Smooth muscle cell (in vitro differentiated cells): Measurements from ENCODE around the gene CIPC. TPM values are rescaled to one million over a fixed set of nuclear protein-coding genes. Genes with fewer than 3 reads are reported as not detected.

Experiments used
- DNase-seq: peaks from one replicate; lab custom pipeline; 2025; ENCODE audit not compliant: unreplicated experiment; lab: John Stamatoyannopoulos, UW
- H2AFZ ChIP-seq: fragments of 200-600 bp; sonication (generic); 2 replicates; pipeline ENCODE4 v1.6.0; 2016; ENCODE audit warnings: antibody characterized with exemption, low read depth, mild to moderate bottlenecking
- H3F3A ChIP-seq: fragments of 200-600 bp; sonication (generic); 2 replicates; pipeline ENCODE4 v1.6.0; 2017; ENCODE audit warnings: antibody characterized with exemption, low read depth
- H3K27ac ChIP-seq: fragments of 200-600 bp; sonication (generic); 2 replicates; pipeline ENCODE4 v1.5.1; 2016; ENCODE audit warnings: low read depth, mild to moderate bottlenecking
- H3K27me3 ChIP-seq: fragments of 200-600 bp; sonication (generic); 2 replicates; pipeline ENCODE4 v1.6.1; 2016; ENCODE audit warnings: low read depth, mild to moderate bottlenecking
- H3K36me3 ChIP-seq: fragments of 200-600 bp; sonication (generic); 2 replicates; pipeline ENCODE4 v1.5.1; 2016; ENCODE audit warnings: low read depth
- H3K4me1 ChIP-seq: fragments of 200-600 bp; sonication (generic); 2 replicates; pipeline ENCODE4 v1.5.1; 2016; ENCODE audit warnings: low read depth
- H3K4me2 ChIP-seq: fragments of 200-600 bp; sonication (generic); 2 replicates; pipeline ENCODE4 v1.6.0; 2016; ENCODE audit warnings: mild to moderate bottlenecking
- H3K4me3 ChIP-seq: fragments of 200-600 bp; sonication (generic); 2 replicates; pipeline ENCODE4 v1.5.1; 2016; ENCODE audit warnings: mild to moderate bottlenecking
- H3K79me2 ChIP-seq: fragments of 200-600 bp; sonication (generic); 2 replicates; pipeline ENCODE4 v1.6.0; 2016; ENCODE audit warnings: low read depth, mild to moderate bottlenecking
- H3K9ac ChIP-seq: fragments of 200-600 bp; sonication (generic); 2 replicates; pipeline ENCODE4 v1.6.0; 2016; ENCODE audit warnings: low read depth
- H3K9me3 ChIP-seq: fragments of 200-600 bp; sonication (generic); replicated peaks from 2 replicates; pipeline ENCODE4 v1.5.1; 2016; ENCODE audit warnings: low read depth
- H4K20me1 ChIP-seq: fragments of 200-600 bp; sonication (generic); 2 replicates; pipeline ENCODE4 v1.6.0; 2016; ENCODE audit warnings: low read depth
- WGBS: methylation state at CpG from one replicate; pipeline ENCODE4 v1.1.7; 2016; ENCODE audit warnings: low lambda C conversion rate; 5-methylcytosine and 5-hydroxymethylcytosine counted together
- polyA plus RNA-seq: library from polyadenylated mRNA; unstranded; fragments of >200 nt; fragmentation: Nextera tagmentation; extraction: Ambion mirVana; gene quantifications from 2 replicates; pipeline ENCODE4 v1.2.1, GENCODE V29; 2016
- total RNA-seq: library from RNA; depleted of rRNA; stranded (reverse); fragments of >200 nt; gene quantifications from 2 replicates; pipeline ENCODE4 v1.2.3, GENCODE V29; 2014
- TF ChIP-seq, protein P1 (sequence below): fragments of 200-600 bp; sonication (generic); IDR thresholded peaks from 2 replicates; pipeline ENCODE4 v1.5.1; 2017; ENCODE audit warnings: borderline replicate concordance, mild to moderate bottlenecking, antibody characterized with exemption; ENCODE audit not compliant: insufficient read depth, poor library complexity, severe bottlenecking

CIPC gene
- total and polyA plus RNA-seq, 2 experiments from 2014 or later, result 3.6 to 15.1 TPM

DNA sequence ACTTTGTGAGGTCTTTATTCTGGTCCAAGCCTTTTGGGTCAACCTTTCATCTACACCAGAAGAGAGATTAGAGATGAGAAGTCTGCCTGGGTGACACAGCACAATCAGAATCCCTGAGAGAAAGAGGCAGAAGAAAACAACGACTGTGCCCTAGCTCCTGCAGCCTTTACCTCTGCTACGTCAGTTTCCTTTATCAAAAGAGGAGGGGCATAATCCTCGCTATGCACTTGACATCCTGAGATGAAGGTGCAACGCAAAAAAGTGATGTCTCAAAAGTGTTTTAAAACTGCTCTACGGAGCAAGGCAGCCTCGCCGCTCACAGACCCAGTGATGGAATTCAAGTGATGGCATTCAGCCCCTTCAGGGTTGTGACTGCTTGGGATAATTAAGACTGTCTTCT is 21.8 kb downstream of the CIPC start:
- no peak for DNase-seq
- Histone ChIP-seq H3K4me2 (no peak overlapping the region), H4K20me1 (no peaks in the 10 kb centered on the region), H3K36me3 (no peaks in the 10 kb centered on the region), H3K27ac (no peak overlapping the region), H3K4me3 (no peak overlapping the region), H3K9ac (no peak overlapping the region), H3K79me2 (no peaks in the 10 kb centered on the region), H3K4me1 (peaks cover 3% of the 10 kb centered on the region), H3F3A (no peaks in the 10 kb centered on the region), H3K27me3 (peaks cover 12% of the 10 kb centered on the region), H2AFZ (no peak overlapping the region), H3K9me3 (no peaks in the 10 kb centered on the region)
- TF ChIP-seq, protein P1, sequence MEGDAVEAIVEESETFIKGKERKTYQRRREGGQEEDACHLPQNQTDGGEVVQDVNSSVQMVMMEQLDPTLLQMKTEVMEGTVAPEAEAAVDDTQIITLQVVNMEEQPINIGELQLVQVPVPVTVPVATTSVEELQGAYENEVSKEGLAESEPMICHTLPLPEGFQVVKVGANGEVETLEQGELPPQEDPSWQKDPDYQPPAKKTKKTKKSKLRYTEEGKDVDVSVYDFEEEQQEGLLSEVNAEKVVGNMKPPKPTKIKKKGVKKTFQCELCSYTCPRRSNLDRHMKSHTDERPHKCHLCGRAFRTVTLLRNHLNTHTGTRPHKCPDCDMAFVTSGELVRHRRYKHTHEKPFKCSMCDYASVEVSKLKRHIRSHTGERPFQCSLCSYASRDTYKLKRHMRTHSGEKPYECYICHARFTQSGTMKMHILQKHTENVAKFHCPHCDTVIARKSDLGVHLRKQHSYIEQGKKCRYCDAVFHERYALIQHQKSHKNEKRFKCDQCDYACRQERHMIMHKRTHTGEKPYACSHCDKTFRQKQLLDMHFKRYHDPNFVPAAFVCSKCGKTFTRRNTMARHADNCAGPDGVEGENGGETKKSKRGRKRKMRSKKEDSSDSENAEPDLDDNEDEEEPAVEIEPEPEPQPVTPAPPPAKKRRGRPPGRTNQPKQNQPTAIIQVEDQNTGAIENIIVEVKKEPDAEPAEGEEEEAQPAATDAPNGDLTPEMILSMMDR, result no peak
- 96% methylated on average over 7 of the region's 7 CpGs for WGBS

DNA sequence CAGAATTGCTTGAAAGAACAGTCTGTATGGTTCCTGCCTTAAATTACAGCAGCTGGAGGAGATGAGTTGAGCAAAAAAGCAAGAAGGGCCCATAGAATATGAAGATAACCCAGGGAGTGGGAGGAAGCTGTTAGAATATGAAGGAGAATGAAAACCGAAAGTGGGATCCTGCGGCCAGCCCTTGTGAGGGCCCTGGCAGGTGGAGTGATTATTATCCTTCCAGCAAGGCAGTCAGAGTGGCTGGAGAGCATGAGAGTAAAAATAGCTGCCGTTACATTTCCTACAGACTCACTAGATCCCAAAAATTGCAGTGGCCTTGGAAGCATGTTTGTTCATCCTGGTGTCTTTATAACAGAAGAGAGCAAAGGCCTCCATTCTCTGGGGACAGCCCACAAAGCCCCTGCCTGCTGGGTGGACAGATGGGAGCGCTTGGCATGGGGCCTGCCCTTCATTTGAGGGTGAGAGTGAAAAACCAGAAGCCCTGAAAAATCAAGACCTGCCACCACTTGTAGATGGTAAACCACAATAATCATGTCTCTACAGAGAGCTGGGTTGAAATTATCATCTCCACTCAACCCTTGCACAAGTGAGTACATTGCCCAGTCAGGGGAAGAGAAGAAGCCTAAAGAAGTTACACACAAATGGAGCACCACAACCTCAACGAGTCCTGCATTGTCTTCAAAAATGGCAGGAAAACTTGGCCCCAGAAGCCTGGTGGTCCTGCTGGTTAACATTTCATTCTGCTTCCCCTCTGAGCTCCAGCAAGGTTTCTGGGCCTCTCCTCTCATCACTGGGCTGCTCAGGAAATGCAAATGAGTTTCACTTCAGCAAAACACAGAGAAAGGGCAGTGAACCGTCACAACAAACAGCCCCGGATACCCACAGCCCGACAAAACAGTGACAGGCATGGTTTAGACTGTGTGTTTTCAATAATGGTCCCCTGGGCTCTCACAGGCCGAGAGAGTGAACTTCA is 23.0 kb downstream of the CIPC start:
- H3K36me3 ChIP-seq, result no peaks in the 10 kb centered on the region
- H3F3A ChIP-seq, result no peaks in the 10 kb centered on the region
- no peak for DNase-seq
- H2AFZ ChIP-seq, result no peak overlapping the region
- H3K79me2 ChIP-seq, result no peaks in the 10 kb centered on the region
- H3K9ac ChIP-seq, result no peak overlapping the region
- H3K4me3 ChIP-seq, result no peak overlapping the region
- H3K9me3 ChIP-seq, result no peaks in the 10 kb centered on the region
- 83% methylated on average over 9 of the region's 9 CpGs for WGBS
- H3K27ac ChIP-seq, result no peak overlapping the region
- H3K4me2 ChIP-seq, result no peak overlapping the region
- peaks cover 3% of the 10 kb centered on the region for H3K4me1 ChIP-seq
- TF ChIP-seq, protein P1, result no peak
- H3K27me3 ChIP-seq, result peaks cover 22% of the 10 kb centered on the region
- H4K20me1 ChIP-seq, result no peaks in the 10 kb centered on the region

DNA sequence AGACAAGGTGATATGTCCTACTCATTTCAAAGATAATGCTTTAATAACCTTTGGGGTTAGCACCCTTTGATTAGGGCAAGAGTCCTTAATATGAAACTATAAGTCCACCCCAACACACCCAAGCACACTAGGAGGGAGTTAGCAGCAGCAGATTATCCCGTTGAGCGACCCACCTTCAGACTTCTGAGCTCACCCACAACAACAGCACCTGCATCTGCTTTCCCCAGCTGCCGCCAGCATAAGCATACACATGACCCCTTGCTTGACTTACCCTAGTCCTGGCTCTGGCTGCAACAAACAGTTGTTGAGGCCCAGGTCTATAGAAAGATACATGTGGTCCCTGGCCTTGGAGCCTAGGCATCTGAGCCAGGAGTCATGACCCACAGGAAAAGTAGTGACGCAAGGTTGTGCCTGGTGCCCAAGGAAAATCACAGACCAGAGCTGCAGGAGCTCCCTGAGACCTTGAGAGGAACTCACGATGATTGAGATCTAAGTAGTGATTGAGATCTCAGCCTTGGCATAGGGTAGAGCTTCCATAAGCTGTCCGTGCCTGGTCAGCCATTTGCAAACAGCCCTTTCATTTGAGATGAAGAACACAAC is 24.6 kb downstream of the CIPC start:
- Histone ChIP-seq H3K36me3 (no peaks in the 10 kb centered on the region), H3K9ac (no peak overlapping the region), H3K27ac (no peak overlapping the region), H3K9me3 (no peaks in the 10 kb centered on the region), H4K20me1 (no peaks in the 10 kb centered on the region), H3F3A (no peaks in the 10 kb centered on the region), H3K4me2 (no peak overlapping the region), H3K4me3 (no peak overlapping the region), H3K4me1 (peaks cover 3% of the 10 kb centered on the region), H3K79me2 (no peaks in the 10 kb centered on the region), H3K27me3 (peaks cover 38% of the 10 kb centered on the region), H2AFZ (no peak overlapping the region)
- WGBS, result 94% methylated on average over 6 of the region's 6 CpGs
- no peak for DNase-seq
- TF ChIP-seq, protein P1, result no peak
